T47D (cell line): ENCODE measurements around the gene TSFM.

Experiments used
- DNase-seq, 2 experiments: peaks; one replicate each; pipeline versions ENCODE4 v3.0.0 to v3.0.0-alpha.2; 2011 to 2012; ENCODE audit warnings: low read depth in 1 of 2, low spot score in 1 of 2
- JUND ChIP-seq: IDR thresholded peaks from 2 replicates; pipeline ENCODE4 v1.6.1; 2012; ENCODE audit warnings: low read depth
- in situ Hi-C: cut with HindIII; loops from 2 replicates; pipeline ENCODE4 v1.10.0; 2016; ENCODE audit warnings: low sequenced_read_pairs, low pct_unique_long_range_greater_than_20kb

Gene TSFM

GRCh38 chr12:57740656-57741412 lies 41.8 kb upstream of the TSFM start:
- in situ Hi-C loops = no loop called here
- DNase-seq = no peak
- TF ChIP-seq JUND = no peak

DNA sequence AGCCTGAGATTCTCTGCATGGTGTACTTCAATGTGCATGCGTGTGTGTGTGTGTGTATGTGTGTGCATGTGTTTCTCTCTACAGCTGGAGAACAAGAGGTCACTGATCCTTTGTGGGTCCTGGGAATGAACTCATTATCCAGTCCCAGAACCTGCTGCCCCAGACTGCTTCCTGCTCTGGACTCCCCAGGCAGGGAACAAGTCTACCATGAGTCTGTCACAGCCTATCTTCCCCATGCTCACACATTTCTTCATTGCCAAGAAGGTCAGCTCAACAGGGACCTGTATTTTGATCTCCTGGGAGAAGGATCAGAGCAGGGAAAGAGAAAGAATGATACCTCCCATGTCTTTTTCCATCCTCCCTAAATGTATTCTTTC lies 41.2 kb upstream of the TSFM start:
- no peak for DNase-seq
- no peak for TF ChIP-seq JUND
- in situ Hi-C loops = no loop called here

GRCh38 chr12:57741844-57742738 lies 40.5 kb upstream of the TSFM start:
- in situ Hi-C loops = no loop called here
- peak in 1 of 2 experiments; percentile 60 for DNase-seq
- no peak for TF ChIP-seq JUND

- in situ Hi-C loops = no loop called here
- no peak for DNase-seq
- no peak for TF ChIP-seq JUND
Observed at GRCh38 chr12:57743769-57744168, 38.8 kb upstream of the TSFM start.

GRCh38 chr12:57744194-57744776 lies 38.3 kb upstream of the TSFM start:
- TF ChIP-seq JUND = no peak
- no peak for DNase-seq
- in situ Hi-C loops = no loop called here

DNA sequence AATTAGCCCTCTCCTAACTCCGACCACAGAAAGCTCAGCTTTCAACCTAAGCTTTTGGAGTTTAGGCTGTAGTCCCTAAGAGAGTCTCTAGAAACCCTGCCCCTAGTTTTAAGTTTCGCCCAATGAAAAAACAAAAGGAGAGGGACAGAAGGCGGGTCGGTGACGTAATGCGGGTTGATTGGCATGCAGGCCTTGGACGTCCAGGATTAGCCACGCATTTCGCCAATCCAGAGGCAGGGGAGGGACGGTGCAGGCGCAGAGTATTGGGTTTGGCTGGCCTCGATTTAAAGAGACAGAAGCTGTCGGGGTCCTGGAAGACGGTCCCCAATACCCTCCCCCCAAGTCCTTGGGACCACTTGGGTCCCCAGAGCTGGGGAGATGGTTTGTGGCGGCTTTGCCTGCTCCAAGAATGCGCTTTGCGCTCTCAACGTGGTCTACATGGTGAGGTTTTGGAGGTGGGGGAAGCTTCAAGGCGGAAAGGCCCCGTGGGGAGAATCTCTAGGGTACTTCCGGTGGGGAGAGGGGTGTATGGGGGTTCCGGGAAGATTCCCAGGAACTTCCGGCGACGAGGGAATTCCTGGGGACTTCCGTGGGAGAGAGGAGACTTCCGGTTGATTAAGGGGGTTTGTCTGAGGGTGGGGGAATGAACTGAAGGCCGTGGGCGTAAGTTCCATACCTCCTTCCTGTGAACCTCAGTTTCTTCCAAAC lies 37.7 kb upstream of the TSFM start, which contains the start of gene TSPAN31:
TSS of gene TSPAN31 (plus strand) at position 263 of the 708 bp plus-strand sequence. CDS start at position 379, 116 bp downstream.
- DNase-seq = peak; percentile 95 to 100
- TF ChIP-seq JUND = no peak
- in situ Hi-C loops = no loop called here

DNA sequence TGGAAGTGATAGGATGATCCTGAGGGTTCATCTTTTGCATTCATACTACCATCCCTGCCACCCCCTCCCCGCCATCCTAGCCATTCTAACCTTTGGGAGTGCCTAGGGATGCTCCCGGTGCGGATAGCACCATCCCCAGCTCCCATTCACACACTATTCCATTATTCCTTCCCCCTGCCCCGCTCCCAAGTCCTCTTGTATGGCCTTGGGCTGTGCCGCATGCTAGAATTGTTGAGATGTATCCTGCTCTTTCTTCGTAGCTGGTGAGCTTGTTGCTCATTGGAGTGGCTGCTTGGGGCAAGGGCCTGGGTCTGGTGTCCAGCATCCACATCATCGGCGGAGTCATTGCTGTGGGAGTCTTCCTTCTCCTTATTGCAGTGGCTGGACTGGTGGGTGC lies 37.1 kb upstream of the TSFM start:
- TF ChIP-seq JUND = no peak
- DNase-seq = no peak
- in situ Hi-C loops = no loop called here

GRCh38 chr12:57746025-57746424 lies 36.6 kb upstream of the TSFM start:
- no peak for DNase-seq
- no peak for TF ChIP-seq JUND
- in situ Hi-C loops = no loop called here

GRCh38 chr12:57749061-57749460 lies 33.5 kb upstream of the TSFM start:
- no peak for DNase-seq
- in situ Hi-C loops = no loop called here
- no peak for TF ChIP-seq JUND

GRCh38 chr12:57750561-57751431 lies 31.8 kb upstream of the TSFM start:
- in situ Hi-C loops = no loop called here
- no peak for TF ChIP-seq JUND
- DNase-seq = no peak

- DNase-seq = no peak
- no peak for TF ChIP-seq JUND
- in situ Hi-C loops = no loop called here
Observed at GRCh38 chr12:57751432-57751787, 31.2 kb upstream of the TSFM start.
